WTC11 (cell line): Measurements from ENCODE around the gene MSANTD1.

Experiments
- CREM ChIP-seq: sonication (generic); formaldehyde crosslinking; IDR thresholded peaks from 2 replicates; pipeline ENCODE4 v1.8.1; 2022; ENCODE audit warnings: mild to moderate bottlenecking, missing genetic modification reagents, moderate library complexity
- CTCF ChIP-seq: fragments of 200-600 bp; IDR thresholded peaks from 2 replicates; pipeline ENCODE4 v1.8.0; 2022; ENCODE audit warnings: antibody characterized with exemption
- NR1H2 ChIP-seq: sonication (generic); formaldehyde crosslinking; IDR thresholded peaks from 2 replicates; pipeline ENCODE4 v1.9.0; 2021; ENCODE audit warnings: mild to moderate bottlenecking, moderate library complexity, missing genetic modification reagents

DNA sequence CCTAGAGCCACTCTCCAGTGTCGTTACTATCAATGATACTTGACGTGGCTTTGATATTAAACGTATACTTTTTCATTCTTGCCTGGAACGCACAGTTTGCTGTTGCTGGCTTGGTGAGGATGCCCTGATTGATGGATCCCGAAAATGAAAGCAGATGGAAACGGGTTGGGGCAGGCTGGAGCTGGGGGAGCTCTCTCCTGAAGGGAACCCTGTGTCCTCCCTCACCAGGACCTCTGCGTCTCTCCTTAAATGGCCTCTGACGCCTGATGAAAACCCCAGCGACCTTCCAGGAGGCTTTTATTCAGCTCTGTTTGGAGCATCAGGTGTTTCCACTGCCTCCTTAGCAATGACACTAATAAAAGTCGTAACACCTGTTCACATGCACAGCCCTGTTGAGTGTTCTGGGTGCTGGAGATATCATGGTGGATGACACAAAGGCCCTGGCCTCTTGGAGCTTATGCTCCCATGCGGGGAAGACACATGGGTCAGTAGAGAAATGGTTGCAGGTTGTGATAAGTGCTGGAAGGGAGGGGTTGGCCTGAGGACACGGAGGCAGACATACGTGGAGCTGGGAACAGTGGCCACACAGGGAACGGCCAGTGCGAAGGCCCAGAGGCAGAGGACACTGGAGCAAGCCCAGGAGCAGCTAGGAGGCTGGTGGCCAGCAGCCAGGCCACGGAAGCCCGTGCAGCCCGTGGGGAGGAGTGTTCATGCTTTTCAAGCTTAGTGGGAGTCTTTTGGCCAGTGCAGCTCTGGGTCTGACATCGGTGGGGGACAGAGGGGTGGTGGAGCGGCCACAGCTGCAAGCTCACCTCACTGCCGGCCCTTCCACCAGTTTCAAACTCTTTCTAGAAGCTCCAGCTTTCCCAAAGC is 7.5 kb downstream of the MSANTD1 start:
- TF ChIP-seq NR1H2 (no peak), CREM (CRISPR knock-in tag) (no peak), CTCF (no peak)
